ENCODE results near the gene SNAPIN.

SNAPIN gene

GRCh38 chr1:153612111-153612754 is 46.3 kb upstream of the SNAPIN start:
- no peak overlapping the region for H3K4me3 ChIP-seq (ENCODE audit: low read depth, low read length)

GRCh38 chr1:153612755-153613331 is 45.7 kb upstream of the SNAPIN start, which contains the start of gene S100A16:
Gene S100A16, minus strand, starts transcription at chr1:153613137. Its CDS starts 4,986 bp downstream, at chr1:153608151.
- H3K4me3 ChIP-seq (ENCODE audit: low read depth, low read length), result no peak within 1 kb of the TSS

More at GRCh38 chr1:153612111-153612754, 46.3 kb upstream of the SNAPIN start:
- TF ChIP-seq CTCF (IDR thresholded peaks at IDR 0.05; ENCODE audit: borderline replicate concordance, insufficient read depth, low read depth, low read length), result no peak

GRCh38 chr1:153613406-153613805 is 45.1 kb upstream of the SNAPIN start:
- H3K4me3 ChIP-seq (ENCODE audit: low read depth, low read length), result no peak overlapping the region
- TF ChIP-seq CTCF (IDR thresholded peaks at IDR 0.05; ENCODE audit: borderline replicate concordance, insufficient read depth, low read depth, low read length), result no peak

More at GRCh38 chr1:153612755-153613331, 45.7 kb upstream of the SNAPIN start, which contains the start of gene S100A16:
- TF ChIP-seq CTCF (IDR thresholded peaks at IDR 0.05; ENCODE audit: borderline replicate concordance, insufficient read depth, low read depth, low read length), result no peak

GRCh38 chr1:153614189-153614900 is 44.2 kb upstream of the SNAPIN start:
- TF ChIP-seq CTCF (IDR thresholded peaks at IDR 0.05; ENCODE audit: borderline replicate concordance, insufficient read depth, low read depth, low read length), result no peak
- H3K4me3 ChIP-seq (ENCODE audit: low read depth, low read length), result no peak overlapping the region

- no peak overlapping the region for H3K4me3 ChIP-seq (ENCODE audit: low read depth, low read length)
- TF ChIP-seq CTCF (IDR thresholded peaks at IDR 0.05; ENCODE audit: borderline replicate concordance, insufficient read depth, low read depth, low read length), result no peak
Observed at GRCh38 chr1:153614906-153615305, 43.6 kb upstream of the SNAPIN start.

DNA sequence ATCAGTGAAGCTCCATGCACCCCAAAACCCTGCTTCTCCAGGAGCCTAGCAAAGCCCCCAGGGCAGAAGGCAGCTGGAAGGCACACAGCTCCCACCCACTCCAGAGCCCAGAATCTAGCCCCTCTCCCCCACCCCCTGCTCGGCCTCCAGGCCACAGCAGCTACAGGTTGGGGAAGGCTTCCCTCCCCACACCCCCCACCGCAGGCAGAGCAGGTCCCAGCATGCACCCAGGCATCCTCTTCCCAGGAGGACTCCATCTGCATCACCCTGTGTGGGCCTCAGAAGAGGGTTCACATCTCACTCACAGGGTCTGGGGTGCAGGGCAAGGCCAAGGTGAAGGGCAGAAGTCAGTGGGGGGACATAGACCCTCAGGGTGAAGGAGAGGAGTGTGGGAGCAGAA is 43.1 kb upstream of the SNAPIN start:
- no peak for TF ChIP-seq CTCF (IDR thresholded peaks at IDR 0.05; ENCODE audit: borderline replicate concordance, insufficient read depth, low read depth, low read length)
- no peak overlapping the region for H3K4me3 ChIP-seq (ENCODE audit: low read depth, low read length)
